ENCODE results near the gene MBTPS1.

The MBTPS1 gene

DNA sequence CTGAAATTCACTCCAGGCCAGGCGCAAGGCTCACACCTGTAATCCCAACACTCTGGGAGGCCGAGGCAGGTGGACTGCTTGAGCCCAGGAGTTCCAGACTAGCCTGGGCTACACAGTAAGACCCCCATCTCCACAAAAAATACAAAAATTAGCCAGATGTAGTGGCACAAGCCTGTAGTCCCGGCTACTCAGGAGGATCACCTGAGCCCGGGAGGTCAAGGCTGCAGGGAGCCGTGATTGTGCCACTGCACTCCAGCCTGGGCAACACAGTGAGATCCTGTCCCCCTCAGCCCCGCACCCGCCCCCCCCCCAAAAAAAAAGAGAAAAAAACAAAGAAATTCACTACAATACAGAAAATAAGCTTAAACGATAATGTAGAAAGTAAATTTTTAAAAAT is 31.5 kb downstream of the MBTPS1 start:
- intact Hi-C loops (cut with DNase I), result no loop called here
- no peak for DNase-seq

DNA sequence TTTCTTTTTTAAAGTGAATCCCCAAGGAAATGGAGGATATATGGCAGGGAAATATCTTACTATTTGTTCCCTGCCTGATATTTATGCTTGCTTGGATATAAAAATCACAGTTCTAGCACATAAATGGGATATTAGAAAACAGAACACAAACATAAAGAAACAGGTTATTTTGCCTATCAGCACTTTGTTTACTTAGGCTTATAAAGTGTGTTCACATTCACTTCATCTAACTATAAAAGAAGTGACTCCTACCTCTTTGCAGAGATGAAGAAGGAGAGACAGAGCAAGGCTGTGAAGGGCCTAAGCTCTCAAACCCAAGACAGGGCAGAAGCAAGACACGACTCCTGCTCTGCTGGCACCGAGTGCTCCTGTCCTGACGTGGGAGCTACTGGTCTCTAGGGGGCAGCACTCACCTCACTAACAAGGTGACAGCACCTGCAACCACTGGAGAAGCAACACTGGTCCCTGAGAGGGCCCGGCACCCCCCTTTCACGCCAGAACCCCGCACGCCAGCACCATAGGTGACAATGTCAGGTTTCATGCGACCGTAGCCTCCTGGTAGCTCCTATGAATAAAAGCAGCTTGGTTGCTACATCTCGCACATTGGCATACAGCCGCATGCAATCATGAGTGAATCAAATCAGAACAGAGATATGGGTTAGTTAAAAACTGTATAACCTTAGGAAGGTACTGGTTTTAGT is 32.0 kb downstream of the MBTPS1 start:
- peak in 41 of 42 donors; percentile 39 to 84 (median 69) for DNase-seq
- intact Hi-C loops (cut with DNase I), result no loop called here

DNA sequence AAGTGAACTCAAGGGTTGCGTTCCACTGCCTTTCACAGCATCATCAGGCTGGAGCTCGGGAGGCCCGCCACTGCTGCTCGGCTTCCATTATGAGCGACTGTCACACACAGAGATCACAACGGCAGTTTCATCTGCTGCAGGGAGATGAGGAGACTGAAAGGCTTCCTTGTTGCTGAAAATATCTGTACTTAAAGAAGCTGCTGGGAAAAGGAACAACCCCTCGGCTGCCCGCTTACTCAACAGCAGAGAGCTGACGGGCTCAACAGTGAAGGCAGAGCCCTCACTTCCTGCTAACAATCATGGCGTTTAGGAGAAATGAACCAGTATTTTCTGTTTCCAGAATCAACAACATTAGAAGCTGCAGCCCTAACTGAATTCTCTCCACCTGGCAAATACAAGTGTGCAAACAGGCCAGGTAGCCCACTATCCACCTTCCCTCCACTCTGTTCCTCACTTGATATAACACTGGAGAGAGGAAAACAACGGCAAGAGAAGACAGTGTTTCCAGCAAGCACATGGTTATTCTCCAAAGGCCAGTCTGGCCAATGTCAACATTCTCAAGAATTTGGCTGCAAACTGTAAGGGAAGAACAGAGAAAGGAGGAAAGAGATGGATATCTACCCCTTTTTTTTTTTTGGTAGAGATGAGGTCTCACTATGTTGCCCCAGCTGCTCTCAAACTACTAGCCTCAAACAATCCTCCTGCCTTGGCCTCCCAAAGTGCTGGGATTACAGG is 33.7 kb downstream of the MBTPS1 start:
- intact Hi-C loops (cut with DNase I), result no loop called here

DNA sequence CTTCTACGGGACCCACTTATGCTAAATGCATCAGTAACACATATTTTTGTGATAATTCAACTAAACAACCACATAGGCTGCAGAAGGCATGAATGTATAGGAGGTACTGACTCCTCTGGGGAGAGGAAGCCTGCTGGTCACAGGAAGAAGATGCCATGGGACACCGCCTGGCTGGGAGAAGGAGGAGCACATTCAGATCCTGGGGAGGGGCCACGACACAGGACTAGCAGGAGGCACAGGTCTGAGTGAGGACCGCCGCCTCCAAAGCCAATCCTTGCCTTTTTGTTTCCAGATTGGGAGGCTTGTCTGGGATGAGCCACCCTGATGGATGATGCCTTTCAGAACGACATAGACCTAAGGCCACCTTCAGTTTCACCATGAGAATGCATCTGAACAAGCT is 34.6 kb downstream of the MBTPS1 start:
- intact Hi-C loops (cut with DNase I), result no loop called here
- DNase-seq, result no peak

More for the DNA sequence above, 33.7 kb downstream of the MBTPS1 start:
- peak in 23 of 42 donors; percentile 18 to 74 (median 46) for DNase-seq

DNA sequence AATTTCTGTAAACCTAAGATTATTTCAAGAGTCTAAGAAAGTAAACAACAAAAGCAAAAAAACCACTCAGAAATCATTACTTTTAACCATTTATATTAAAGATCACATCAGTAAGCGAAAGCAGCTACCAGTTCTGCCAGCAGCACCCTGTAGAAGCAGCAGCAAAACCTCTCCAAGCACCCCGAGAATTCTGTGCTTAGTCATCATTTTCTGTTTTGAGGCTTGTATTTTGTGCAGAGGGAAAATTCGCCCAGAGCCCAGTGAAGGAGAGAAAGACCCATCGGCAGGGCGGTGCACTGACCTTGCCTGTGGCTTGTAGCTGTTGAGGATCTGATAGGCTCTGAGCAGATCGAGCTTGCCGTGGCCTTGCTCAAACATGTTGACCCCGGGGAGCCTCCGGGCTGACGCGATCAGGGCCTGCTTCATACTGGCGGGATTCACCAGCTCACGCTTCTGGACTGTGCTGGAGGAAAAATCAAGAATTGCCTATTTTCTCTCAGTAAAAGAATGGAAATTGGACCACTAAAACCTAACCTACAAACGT is 35.2 kb downstream of the MBTPS1 start:
- intact Hi-C loops (cut with DNase I), result no loop called here

DNA sequence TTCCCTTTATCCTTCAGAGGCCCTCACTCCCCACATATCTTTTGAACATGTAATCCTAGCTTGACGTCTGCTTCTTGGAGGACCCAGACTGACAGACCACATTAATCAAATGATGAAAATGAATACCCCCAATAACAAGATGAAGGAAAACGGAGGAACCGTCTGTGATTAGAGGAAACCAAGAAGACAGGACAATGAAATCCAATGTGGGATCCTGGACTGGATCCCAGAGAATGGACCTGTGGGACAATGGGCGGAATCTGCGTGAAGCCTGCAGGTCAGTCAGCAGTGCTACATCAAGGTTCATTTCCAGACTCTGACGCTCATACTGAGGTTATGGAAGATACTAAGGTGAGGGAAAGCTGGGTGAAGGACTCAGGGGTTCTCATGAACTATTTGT is 35.9 kb downstream of the MBTPS1 start:
- DNase-seq, result no peak
- intact Hi-C loops (cut with DNase I), result no loop called here

More for the DNA sequence above, 35.2 kb downstream of the MBTPS1 start:
- DNase-seq, result no peak

DNA sequence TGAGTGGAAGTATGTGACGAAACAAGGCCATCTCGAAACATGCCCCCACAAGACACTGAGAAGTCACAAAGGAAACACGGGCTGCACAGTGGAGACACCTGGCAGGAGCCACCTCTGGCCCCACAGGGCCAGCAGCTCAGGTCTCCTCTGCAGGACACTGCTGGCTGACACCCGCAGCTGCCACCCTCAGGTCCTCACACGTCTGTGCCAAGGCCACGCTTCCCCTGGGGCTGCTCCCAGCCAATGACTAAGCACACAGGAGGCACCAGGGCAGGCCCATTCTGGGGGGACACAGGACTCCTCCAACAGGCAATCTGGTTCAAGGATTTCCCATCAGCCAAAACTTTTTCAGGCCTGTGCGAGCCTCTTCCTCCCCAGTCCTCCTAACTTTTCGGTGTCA is 36.4 kb downstream of the MBTPS1 start:
- no peak for DNase-seq
- intact Hi-C loops (cut with DNase I), result no loop called here

DNA sequence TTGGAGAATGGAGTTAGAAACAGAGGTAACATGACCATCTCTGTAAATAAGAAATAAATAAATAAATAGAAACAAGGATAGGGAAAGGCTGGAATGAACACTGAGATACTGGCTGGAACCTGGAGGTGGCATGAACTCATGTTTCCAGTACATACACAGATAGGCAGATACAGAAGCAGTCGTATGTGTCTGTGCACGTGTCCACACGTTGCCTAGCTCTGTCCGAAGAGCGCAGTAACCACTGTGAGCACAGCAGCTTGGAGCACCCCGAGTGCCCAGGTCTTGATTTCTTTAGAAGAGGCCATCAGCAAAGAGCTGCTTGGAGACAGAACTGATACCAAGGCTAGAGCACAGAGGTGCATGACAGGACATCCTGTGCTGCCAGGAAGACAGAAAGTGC is 37.1 kb downstream of the MBTPS1 start:
- no peak for DNase-seq
- intact Hi-C loops (cut with DNase I), result no loop called here

DNA sequence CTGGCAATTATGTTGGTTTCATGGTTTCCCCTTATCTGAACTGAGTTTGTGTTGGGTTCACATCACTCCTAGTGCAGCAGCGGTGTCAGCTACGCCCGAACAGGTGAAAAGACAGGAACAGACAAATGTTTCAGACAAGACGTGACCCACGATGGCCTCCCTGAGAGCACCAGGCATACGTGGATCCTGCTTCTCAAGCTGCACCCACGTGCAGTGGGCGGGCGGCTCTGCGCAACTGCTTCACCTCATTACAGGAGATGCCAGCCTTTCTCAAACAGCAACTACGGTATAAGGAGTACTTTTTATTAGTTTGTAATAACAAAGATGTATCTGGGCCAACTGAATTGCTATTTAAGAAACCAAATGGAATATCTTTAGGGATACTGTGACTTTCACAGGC is 41.4 kb downstream of the MBTPS1 start:
- peak; percentile 57 to 96 (median 81) for DNase-seq
- intact Hi-C loops (cut with DNase I), result no loop called here

DNA sequence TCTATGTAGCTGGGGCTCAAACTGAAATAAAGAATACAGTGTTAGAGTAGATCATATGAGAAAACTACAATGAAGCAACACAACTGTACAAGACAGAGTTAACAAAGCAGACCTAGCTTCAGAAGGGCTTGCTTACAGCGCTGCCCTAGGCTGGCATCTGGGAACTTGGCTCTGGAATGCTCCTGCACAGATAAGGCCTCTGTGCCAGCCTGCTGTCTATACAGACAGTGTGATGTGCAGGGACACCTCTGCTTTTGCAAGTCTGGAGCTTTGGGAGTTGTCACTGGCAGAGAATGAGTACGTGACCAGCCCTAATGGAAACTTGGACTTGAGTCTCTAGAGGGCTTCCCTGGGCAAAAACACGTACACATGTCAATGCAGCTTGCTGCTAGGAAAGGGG is 42.0 kb downstream of the MBTPS1 start:
- no peak for DNase-seq
- intact Hi-C loops (cut with DNase I), result no loop called here

DNA sequence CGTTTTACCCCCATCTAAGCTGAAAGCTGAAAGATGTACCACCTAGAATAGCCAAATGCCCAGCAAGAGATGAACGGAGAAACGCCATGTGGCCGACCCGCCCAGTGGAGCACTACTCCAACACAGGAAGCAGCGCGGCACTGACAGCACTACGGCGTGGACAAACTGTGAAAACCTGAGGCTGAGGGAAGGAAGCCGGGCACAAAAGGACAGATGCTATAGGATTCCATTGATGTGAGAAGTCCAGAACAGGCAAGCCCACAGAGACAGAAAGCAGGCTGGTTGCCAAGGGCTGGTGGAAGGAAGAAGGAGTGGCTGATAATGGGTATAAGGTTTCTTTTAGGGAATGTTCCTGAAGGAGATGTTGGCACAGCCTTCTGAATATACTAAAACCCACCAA is 44.7 kb downstream of the MBTPS1 start:
- DNase-seq, result no peak
- intact Hi-C loops (cut with DNase I), result no loop called here

DNA sequence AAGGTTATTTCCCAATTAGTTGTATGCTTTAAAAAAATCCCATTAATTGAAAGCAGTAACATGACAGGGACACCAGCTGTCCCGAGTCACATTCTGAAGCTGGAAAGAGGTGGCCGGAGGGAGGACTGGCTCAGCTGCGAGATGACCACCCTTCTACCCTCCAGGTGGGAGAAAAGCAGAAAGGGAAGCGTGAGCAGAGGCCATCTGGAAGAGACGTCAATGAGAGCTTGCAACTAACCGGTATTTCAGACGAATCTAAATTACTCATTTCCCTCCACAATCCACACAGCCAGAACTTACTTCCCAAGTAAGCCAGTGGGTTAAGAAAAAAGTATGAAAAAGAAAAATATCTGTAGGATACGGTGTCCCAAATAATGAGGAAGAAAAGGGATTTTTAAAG is 45.6 kb downstream of the MBTPS1 start:
- peak in 1 of 42 donors; percentile 7 for DNase-seq

DNA sequence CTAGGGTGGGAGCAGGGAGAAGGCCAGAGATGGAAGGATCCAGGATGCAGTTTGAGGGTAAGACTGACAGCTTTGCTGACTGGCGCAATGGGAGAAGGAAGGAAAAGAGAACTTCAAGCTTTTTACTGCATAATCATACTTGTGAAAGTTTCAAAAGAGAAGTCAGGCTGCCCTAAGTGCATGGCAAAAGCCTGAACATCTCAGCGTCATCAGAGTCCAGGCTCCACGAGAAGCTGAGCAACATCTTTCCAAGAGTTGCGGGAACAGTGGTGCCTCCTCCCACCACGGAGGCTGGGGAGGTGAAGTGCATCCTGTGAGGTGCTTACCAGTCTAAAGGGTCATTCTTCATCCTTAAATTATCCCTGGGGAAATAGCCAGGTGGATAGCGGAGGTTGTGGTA is 47.2 kb downstream of the MBTPS1 start:
- no peak for DNase-seq
- intact Hi-C loops (cut with DNase I), result no loop called here

More for the DNA sequence above, 45.6 kb downstream of the MBTPS1 start:
- intact Hi-C loops (cut with DNase I), result no loop called here

DNA sequence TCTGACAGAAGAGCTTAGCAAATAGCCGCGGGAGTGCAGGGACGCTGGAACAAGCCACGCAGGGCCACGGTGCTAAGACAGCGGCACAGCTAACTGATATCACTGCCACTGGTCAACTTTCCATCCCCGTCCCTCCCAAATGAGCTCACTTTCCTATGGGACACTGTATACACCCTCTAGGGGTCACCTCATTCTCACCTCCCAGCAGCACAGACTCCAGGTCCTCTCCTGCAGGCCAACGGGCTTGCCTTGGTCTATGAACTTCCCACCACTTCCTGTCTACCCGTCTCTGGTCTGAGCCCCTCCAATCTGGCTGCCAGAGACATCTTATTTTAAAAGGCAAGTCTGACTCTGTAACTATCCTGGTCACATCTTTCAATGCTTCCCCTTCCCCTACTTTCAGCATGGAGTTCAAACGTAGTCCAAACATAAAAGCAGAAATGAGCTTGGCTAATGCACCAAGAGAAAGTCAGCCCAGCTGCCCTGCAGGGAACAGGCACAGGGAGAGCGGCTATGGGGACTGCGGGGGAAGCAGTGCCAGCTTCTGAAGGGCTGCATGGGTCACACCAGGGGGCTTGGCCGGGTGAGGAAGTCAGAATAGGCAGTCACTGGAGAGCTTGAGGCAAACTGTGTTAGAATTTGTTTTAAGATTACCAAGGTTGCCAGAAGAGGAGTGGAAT is 47.8 kb downstream of the MBTPS1 start:
- intact Hi-C loops (cut with DNase I), result no loop called here

DNA sequence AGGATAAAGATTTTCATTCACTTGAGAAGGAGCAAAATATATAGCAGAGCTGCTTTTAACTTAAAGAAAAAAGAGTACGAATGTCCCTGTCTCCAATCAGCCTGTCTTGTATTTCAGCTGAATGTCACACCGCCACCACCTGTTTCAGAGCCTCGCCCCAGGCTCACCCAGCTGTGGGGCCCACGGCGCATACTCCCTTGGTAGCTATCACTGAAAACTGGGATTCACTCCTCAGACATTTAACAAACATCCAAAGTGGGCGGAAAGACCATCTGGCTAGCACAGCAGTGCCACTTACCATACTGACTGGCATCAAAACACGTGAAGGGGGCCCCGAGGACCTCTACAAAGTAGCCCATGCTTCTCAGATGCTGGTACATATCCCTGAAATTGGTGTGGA is 48.7 kb downstream of the MBTPS1 start:
- DNase-seq, result no peak
- intact Hi-C loops (cut with DNase I), result no loop called here

More for the DNA sequence above, 47.8 kb downstream of the MBTPS1 start:
- no peak for DNase-seq

DNA sequence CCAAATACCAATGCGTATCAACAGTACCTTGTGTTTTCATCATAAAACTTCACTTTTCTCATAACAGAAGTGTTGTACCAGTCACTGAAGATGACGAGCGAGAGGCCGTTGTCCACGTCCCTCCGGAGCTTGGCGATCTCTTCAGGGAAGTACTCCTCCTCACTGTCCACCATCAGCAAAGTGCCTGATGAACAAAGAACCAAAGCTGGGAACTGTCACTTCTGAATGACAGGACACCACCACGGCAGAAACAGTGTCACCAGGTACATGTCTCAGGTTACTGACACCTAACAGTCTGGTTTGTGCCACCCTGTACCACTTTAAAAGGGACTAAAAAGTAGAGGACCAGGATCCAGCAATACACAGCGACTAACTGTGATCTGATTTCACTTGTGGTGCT is 49.1 kb downstream of the MBTPS1 start:
- no peak for DNase-seq
- intact Hi-C loops (cut with DNase I), result no loop called here

DNA sequence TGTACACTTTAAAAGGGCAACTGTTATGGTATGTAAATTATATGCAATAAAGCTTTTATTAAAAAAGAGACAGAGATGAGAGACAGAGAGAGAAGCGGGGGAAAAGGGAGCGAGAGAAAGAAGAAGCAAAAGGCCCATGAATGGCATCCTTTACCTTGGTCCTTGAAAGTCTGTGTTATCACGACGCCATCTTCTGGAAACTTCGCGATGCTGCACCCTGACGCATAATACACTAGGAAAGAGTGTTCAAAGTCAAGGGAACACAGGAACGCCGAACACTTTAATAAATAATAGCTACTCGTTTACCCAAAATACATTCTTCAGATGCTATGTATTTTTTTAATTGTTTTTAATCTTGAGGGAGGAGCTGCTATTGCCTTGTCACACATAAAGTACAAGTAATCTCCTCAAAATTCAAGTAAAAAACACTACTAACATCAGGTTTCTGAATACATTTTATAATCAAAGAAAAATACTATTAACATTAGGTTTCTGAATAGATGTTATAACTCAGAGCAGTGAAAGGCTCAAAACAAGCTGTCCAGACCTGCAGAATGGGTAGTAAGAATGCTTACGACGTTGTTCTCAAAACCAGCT is 51.1 kb downstream of the MBTPS1 start:
- intact Hi-C loops (cut with DNase I), result no loop called here
- peak in 41 of 42 donors; percentile 47 to 89 (median 75) for DNase-seq

DNA sequence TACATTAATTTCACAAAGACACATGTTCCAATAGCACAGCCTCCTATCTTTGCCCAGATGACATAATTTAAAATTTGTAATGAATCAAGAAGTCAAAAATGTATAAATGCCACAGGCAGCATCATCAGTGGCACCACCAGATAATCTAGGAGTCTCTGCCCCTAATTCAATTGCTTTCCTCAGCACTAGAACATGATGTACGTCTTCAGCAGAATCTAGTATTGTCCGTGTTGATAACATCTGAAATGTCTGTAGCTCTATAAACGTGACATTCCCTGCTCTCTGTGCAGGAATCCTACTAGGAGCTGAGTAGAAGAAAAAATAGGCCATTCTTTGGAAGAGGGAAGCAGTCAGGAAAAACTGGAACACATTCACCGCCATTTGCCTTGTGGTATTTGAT is 52.8 kb downstream of the MBTPS1 start:
- DNase-seq, result no peak

More for the DNA sequence above, 52.8 kb downstream of the MBTPS1 start:
- intact Hi-C loops (cut with DNase I), result loop anchor here (2.0 kb wide), 1 partner anchor 105 kb away; no protein-coding TSS in a partner anchor

Measured in head of caudate nucleus (tissue), 42 donors.